Coronary artery (tissue), 2 donors: ENCODE measurements around the gene PFN2.
"Not testable (repeated sequence)": the region's sequence is repeated elsewhere in the genome, so short reads cannot be mapped to it uniquely, and the experiment has no call there.

Experiments
- DNase-seq: peaks from one replicate; pipeline ENCODE4 v3.0.0-alpha.2; 2017; ENCODE audit warnings: low spot score
- H3K27ac ChIP-seq, 2 donors: fragments of 200-600 bp; sonication (generic); one replicate each; pipeline ENCODE4 v1.5.1; 2016 to 2019
- H3K4me3 ChIP-seq: fragments of 200-600 bp; sonication (generic); 2 replicates; pipeline ENCODE4 v1.5.1; 2016; ENCODE audit warnings: mild to moderate bottlenecking, moderate library complexity
- TF ChIP-seq, protein P1 (sequence below): fragments of 200-600 bp; sonication (generic); IDR thresholded peaks from one replicate; pipeline ENCODE4 v1.5.1; 2019; ENCODE audit warnings: antibody characterized with exemption

The PFN2 gene

DNA sequence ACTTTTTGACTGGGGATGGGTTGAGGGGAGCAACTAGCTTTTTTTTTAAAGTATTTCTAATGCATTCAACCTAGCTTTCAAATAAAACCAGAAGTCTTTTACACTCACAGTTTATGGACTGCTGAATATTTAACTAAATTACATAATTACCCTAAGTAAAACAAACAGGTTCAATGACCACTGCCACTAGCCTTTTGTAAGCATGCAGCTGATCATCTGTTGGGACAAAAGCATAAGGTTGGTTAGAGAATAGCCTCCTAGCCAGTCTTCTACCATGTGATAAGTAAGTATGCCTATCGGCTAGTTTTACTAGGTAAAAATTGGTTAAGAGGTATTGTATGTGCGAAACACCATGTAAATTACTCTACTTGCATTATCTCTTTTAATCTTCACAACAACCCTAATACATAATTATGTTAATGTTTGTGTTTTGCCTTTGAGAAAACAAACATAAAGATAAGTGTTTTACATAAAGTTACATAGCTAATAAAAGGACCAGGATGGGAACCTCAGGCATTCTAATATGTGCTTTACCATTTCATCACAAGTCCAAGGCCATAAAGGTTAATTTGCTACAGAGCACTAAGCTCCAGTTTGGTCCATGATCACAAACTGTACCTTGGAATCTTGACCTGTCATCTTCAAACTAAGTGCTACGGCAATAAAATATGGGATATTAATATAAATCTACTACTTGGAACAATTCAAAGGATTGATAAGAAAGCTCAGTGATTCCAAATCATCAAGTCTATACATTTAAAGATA, 13.2 kb downstream of the PFN2 start:
- Histone ChIP-seq H3K27ac (no peak overlapping the region), H3K4me3 (no peak overlapping the region)
- TF ChIP-seq, protein P1, sequence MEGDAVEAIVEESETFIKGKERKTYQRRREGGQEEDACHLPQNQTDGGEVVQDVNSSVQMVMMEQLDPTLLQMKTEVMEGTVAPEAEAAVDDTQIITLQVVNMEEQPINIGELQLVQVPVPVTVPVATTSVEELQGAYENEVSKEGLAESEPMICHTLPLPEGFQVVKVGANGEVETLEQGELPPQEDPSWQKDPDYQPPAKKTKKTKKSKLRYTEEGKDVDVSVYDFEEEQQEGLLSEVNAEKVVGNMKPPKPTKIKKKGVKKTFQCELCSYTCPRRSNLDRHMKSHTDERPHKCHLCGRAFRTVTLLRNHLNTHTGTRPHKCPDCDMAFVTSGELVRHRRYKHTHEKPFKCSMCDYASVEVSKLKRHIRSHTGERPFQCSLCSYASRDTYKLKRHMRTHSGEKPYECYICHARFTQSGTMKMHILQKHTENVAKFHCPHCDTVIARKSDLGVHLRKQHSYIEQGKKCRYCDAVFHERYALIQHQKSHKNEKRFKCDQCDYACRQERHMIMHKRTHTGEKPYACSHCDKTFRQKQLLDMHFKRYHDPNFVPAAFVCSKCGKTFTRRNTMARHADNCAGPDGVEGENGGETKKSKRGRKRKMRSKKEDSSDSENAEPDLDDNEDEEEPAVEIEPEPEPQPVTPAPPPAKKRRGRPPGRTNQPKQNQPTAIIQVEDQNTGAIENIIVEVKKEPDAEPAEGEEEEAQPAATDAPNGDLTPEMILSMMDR, result no peak
- DNase-seq, result no peak

DNA sequence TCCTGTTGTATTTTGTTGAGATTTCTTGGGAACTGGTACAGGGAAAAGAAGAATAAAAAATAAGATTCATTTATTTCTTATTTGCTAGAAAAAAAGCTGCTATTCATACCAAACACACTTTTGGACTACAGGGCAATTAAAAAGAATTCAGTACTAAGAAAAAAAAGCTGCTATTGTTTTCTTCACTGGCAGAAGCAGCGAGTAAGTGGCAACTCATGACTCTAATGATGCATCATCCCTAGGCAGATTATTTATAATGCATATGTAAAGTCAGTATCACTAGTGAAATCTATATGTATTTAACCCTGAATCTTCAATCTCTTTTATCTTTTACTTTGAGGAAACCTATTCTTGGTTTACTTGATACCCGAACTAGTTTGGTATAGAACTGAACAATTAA, 15.2 kb downstream of the PFN2 start:
- H3K4me3 ChIP-seq, result no peak overlapping the region
- DNase-seq, result no peak
- H3K27ac ChIP-seq, result no peak overlapping the region
- TF ChIP-seq, protein P1, result no peak

DNA sequence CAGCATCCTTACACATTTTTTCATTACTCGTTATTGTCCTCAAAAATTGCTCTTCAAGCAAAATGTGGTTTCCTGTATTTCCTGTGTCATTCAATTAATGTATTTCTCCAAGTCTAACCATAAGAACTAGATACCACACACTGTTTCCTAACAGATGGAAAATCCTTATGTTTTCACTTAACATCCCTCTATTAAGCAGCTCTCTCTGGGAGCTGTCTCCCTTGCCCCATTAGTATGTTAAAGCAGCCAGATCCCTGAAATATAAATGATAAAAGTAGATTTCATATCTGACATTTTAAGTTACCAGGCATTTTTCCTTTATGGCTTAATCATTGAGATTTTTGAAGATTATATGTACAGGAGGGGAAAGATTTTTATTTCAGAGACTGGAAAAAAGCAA, 15.9 kb downstream of the PFN2 start:
- H3K27ac ChIP-seq, result no peak overlapping the region
- no peak overlapping the region for H3K4me3 ChIP-seq
- DNase-seq, result no peak
- TF ChIP-seq, protein P1, result no peak

DNA sequence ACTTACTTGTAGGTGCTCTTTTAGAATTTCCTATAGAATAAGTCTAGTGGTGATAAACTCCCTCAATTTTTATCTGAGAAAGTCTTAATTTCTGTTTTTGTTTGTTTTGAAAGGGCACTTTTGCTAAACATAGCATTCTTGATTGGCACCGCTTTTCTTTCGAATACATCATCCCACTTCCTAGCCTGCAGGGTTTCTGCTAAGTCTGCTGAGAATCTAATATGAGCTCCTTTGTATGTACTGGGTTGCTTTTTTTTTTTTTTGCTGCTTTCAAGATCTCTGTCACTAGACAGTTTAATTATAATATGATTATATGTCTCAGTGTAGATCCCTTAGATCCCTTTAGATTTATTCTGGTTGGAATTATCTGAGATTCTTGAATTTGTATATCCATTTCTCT, 21.5 kb downstream of the PFN2 start:
- no peak overlapping the region for H3K4me3 ChIP-seq
- TF ChIP-seq, protein P1, result no peak
- DNase-seq, result no peak
- H3K27ac ChIP-seq, result no peak overlapping the region

DNA sequence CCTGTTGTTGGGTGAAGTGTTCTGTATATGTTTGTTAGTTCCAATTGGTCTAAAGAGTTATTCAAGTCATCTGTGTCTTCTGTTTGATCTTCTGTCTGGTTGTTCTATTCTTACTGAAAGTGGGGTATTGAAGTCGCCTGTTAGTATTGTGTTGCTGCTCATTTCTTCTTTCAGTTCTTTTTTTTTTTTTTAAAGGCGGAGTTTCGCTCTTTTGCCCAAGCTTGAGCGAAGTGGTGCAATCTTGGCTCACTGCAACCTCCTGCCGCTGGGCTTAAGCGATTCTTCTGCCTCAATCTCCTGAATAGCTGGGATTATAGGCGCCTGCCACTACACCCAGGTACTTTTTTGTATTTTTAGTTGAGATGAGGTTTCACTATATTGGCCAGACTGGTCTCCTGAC, 23.5 kb downstream of the PFN2 start:
- DNase-seq, result no peak
- TF ChIP-seq, protein P1, result no peak
- H3K4me3 ChIP-seq, result no peak overlapping the region
- H3K27ac ChIP-seq, result no peak overlapping the region

DNA sequence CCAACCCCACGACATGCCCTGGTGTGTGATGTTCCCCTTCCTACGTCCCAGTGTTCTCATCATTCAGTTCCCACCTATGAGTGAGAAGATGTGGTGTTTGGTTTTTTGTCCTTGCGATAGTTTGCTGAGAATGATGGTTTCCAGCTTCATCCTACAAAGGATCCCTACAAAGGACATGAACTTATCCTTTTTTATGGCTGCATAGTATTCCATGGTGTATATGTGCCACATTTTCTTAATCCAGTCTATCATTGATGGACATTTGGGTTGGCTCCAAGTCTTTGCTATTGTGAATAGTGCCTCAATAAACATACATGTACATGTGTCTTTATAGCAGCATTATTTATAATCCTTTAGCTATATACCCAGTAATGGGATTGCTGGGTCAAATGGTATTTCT, 26.7 kb downstream of the PFN2 start:
- not testable (repeated sequence) for H3K27ac ChIP-seq, H3K4me3 ChIP-seq, DNase-seq

DNA sequence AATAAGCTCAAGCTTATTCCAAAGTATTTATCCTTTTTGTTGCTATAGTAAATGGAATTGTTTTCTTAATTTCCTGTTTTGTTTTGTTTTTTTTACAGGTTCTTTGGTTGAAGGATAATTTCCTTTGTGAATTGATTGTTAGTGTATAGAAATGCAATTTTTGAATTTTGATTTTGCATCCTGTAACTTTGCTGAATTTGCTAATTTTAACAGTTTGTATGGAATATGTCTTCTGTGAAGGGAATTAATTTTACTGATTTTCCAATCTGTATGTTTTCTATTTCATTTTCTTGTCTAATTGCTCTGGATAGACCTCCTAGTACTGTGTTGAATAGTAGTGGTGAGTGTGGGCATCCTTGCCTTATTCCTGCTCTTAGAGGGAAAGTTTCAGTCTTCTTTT, 28.3 kb downstream of the PFN2 start:
- no peak overlapping the region for H3K27ac ChIP-seq
- TF ChIP-seq, protein P1, result no peak
- no peak for DNase-seq
- H3K4me3 ChIP-seq, result no peak overlapping the region
